Uterus (tissue), 2 donors: ENCODE measurements around the gene CCDC182.

Experiments
- POLR2A ChIP-seq, 2 donors: fragments of 450-650 bp; IDR thresholded peaks; one replicate each; pipeline ENCODE4 v1.6.1; 2016; ENCODE audit warnings: antibody characterized with exemption in 2 of 2, mild to moderate bottlenecking in 1 of 2, moderate library complexity in 1 of 2
- TF ChIP-seq, protein P1 (sequence below), 4 experiments: fragments of 200-600 bp in 2 of 4; fragments of 450-650 bp in 2 of 4; sonication (generic) in 2 of 4; IDR thresholded peaks; one replicate each; pipeline ENCODE4 v1.5.1; 2016 to 2019; ENCODE audit warnings: antibody characterized with exemption in 4 of 4, mild to moderate bottlenecking in 2 of 4, moderate library complexity in 1 of 4

DNA sequence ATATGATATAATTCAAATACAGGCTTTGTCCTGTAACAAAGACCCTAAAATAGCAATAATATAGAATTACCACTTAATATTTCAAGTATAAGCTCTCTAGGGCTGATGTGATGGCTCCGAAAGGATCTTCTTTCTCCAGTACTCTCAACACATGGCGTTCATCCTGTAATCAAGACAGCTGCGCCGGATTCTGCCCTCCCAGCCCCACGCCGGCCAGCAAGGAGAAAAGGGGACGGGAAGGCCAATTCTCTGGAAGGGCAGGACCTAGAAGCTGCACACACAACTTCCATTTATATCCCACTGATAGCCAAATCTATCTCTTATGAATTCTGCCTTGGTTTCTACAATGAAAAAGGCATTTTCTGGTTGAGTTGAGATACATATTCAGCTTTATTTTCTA is 32.0 kb downstream of the CCDC182 start:
- TF ChIP-seq, protein P1, sequence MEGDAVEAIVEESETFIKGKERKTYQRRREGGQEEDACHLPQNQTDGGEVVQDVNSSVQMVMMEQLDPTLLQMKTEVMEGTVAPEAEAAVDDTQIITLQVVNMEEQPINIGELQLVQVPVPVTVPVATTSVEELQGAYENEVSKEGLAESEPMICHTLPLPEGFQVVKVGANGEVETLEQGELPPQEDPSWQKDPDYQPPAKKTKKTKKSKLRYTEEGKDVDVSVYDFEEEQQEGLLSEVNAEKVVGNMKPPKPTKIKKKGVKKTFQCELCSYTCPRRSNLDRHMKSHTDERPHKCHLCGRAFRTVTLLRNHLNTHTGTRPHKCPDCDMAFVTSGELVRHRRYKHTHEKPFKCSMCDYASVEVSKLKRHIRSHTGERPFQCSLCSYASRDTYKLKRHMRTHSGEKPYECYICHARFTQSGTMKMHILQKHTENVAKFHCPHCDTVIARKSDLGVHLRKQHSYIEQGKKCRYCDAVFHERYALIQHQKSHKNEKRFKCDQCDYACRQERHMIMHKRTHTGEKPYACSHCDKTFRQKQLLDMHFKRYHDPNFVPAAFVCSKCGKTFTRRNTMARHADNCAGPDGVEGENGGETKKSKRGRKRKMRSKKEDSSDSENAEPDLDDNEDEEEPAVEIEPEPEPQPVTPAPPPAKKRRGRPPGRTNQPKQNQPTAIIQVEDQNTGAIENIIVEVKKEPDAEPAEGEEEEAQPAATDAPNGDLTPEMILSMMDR (IDR thresholded peaks at IDR 0.05): no peak
- TF ChIP-seq POLR2A (IDR thresholded peaks at IDR 0.05): no peak
